Adrenal gland (tissue), 5 donors: ENCODE measurements around the gene CLRN2.

Experiments
- CTCF ChIP-seq, 6 experiments: fragments of 450-650 bp in 4 of 6; fragments of 200-600 bp in 2 of 6; sonication (generic) in 1 of 6; IDR thresholded peaks; 1 replicate in 5 of 6; 2 replicates in 1 of 6; pipeline versions ENCODE4 v1.5.1 to v1.8.0; 2016 to 2021; ENCODE audit warnings: antibody characterized with exemption in 6 of 6, mild to moderate bottlenecking in 2 of 6, moderate library complexity in 1 of 6
- POLR2A ChIP-seq, 2 donors: fragments of 450-650 bp; IDR thresholded peaks; one replicate each; pipeline ENCODE4 v1.6.1; 2017; ENCODE audit warnings: antibody characterized with exemption in 2 of 2, mild to moderate bottlenecking in 2 of 2, moderate library complexity in 1 of 2
- donor health status: DM: no; HTN: no; CAD: no.

DNA sequence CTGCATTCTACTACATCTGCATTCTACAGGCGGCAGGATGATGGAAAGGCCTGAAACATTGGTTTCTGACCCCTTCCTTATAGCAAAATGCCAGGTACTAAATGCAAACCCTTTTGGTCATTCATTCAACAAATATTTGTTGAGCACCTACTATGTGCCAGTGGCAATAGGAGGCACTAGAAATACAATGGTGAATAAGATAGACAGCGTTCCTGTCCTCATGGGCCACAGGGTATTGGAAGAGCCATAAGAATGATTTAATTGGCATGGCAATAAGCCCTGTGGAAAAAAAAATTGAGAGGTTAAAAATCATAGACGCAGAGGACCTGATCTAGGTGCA lies 44.7 kb downstream of the CLRN2 start:
- TF ChIP-seq CTCF (IDR thresholded peaks at IDR 0.05), result no peak
- no peak for TF ChIP-seq POLR2A (IDR thresholded peaks at IDR 0.05)
